ENCODE data around the gene SUMO2. TPM values are rescaled to one million over a fixed set of nuclear protein-coding genes. Genes with fewer than 3 reads are reported as not detected.

SUMO2 gene
- total and polyA plus RNA-seq, 2 of the 8 experiments (the other 6 are each of a cell fraction or from before 2014, with no cell fraction given), result 184 to 779 TPM

DNA sequence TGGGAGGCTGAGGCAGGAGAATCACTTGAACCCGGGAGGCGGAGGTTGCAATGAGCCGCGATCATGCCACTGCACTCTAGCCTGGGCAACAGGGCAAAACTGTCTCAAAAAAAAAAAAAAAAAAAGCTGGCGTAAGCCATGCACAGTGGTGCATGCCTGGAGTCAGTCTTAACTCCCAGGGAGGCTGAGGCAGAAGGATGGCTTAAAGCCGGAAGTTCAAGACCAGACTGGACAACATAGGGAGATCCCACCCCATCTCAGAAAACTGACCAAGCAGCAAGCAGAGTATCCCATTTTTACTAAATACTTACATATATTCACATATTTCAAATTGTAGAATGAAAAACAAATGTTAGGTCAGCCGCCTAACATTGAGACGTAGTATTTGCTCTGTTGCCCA is 55.8 kb downstream of the SUMO2 start (continued):
- TF ChIP-seq SIN3A (conservative IDR thresholded peaks at IDR 0.05 in 1 of 2, IDR thresholded peaks at IDR 0.05 in 1 of 2; ENCODE audit: low read depth in 1 of 2, low read length in 2 of 2), result no peak

Data from H1 (cell line).